SK-N-SH (cell line): Measurements from ENCODE around the gene PCOLCE2. TPM values are rescaled to one million over a fixed set of nuclear protein-coding genes. Genes with fewer than 3 reads are reported as not detected.

Source experiments
- CTCF ChIA-PET: fragments of 300-600, 350-600 bp; formaldehyde crosslinking; extraction: SDS; loops from one replicate; lab custom pipeline; 2021; lab: Yijun Ruan, JAX
- POLR2A ChIA-PET: fragments of 350-600 bp; sonication (Branson Sonifier 250); formaldehyde crosslinking; extraction: SDS; loops from one replicate; lab custom pipeline; 2020; ENCODE audit warnings: antibody characterized with exemption, inconsistent platforms; lab: Yijun Ruan, JAX
- DNase-seq: peaks from one replicate; pipeline ENCODE4 v3.0.0; 2012
- H2AFZ ChIP-seq: fragments of 200-600 bp; sonication (generic); 2 replicates; pipeline ENCODE4 v1.8.1; 2016; ENCODE audit warnings: antibody characterized with exemption, mild to moderate bottlenecking, low read depth
- H3F3A ChIP-seq: fragments of 200-600 bp; sonication (generic); replicated peaks from 2 replicates; pipeline ENCODE3; 2016; ENCODE audit warnings: antibody characterized with exemption, mild to moderate bottlenecking; ENCODE audit not compliant: insufficient read depth
- H3K27ac ChIP-seq, 2 experiments: fragments of 200-500 bp in 1 of 2; fragments of 200-600 bp in 1 of 2; sonication (Bioruptor generic) in 1 of 2; sonication (generic), shearing (Covaris generic) in 1 of 2; 2 replicates each; pipeline versions ENCODE4 v1.5.1 to v1.6.1; 2014 to 2016; ENCODE audit warnings: low read depth in 2 of 2, inconsistent platforms in 1 of 2, low read length in 1 of 2, mild to moderate bottlenecking in 1 of 2, mixed read lengths in 1 of 2
- H3K27me3 ChIP-seq: fragments of 200-600 bp; sonication (generic), shearing (Covaris generic); 2 replicates; pipeline ENCODE4 v1.6.1; 2016; ENCODE audit warnings: mixed run types; ENCODE audit not compliant: insufficient read depth
- H3K36me3 ChIP-seq, 2 experiments: fragments of 200-500 bp in 1 of 2; fragments of 200-600 bp in 1 of 2; sonication (Bioruptor generic) in 1 of 2; sonication (generic) in 1 of 2; replicated peaks in 1 of 2; 2 replicates each; pipeline versions ENCODE3 to v1.5.1; 2014 to 2016; ENCODE audit warnings: low read length in 1 of 2, mild to moderate bottlenecking in 1 of 2; ENCODE audit not compliant: insufficient read depth in 2 of 2, control insufficient read depth in 1 of 2
- H3K4me1 ChIP-seq, 2 experiments: fragments of 200-500 bp in 1 of 2; fragments of 200-600 bp in 1 of 2; sonication (Bioruptor generic) in 1 of 2; sonication (generic), shearing (Covaris generic) in 1 of 2; 2 replicates each; pipeline versions ENCODE4 v1.5.1 to v1.6.1; 2014 to 2016; ENCODE audit warnings: low read depth in 1 of 2, low read length in 1 of 2, mixed run types in 1 of 2; ENCODE audit not compliant: insufficient read depth in 2 of 2, control insufficient read depth in 1 of 2
- H3K4me2 ChIP-seq: fragments of 200-600 bp; sonication (generic), shearing (Covaris generic); 2 replicates; pipeline ENCODE4 v1.6.1; 2017; ENCODE audit warnings: mixed run types
- H3K4me3 ChIP-seq, 2 experiments: fragments of 200-500 bp in 1 of 2; fragments of 200-600 bp in 1 of 2; sonication (Bioruptor generic) in 1 of 2; sonication (generic), shearing (Covaris generic) in 1 of 2; 2 replicates each; pipeline versions ENCODE4 v1.5.1 to v1.8.1; 2014 to 2016; ENCODE audit warnings: low read depth in 2 of 2, inconsistent platforms in 1 of 2, low read length in 1 of 2, mild to moderate bottlenecking in 1 of 2, mixed read lengths in 1 of 2, moderate library complexity in 1 of 2
- H3K79me2 ChIP-seq: fragments of 200-600 bp; sonication (generic); 2 replicates; pipeline ENCODE4 v1.8.1; 2017; ENCODE audit warnings: mild to moderate bottlenecking; ENCODE audit not compliant: insufficient read depth
- H3K9ac ChIP-seq: fragments of 200-600 bp; sonication (generic); 2 replicates; pipeline ENCODE4 v1.6.1; 2017; ENCODE audit warnings: mixed run types
- H3K9me2 ChIP-seq: fragments of 200-600 bp; sonication (generic); 2 replicates; pipeline ENCODE4 v1.6.1; 2017; ENCODE audit warnings: mixed run types
- H3K9me3 ChIP-seq: fragments of 200-600 bp; sonication (generic); 2 replicates; pipeline ENCODE4 v1.6.1; 2017; ENCODE audit warnings: mixed run types, mild to moderate bottlenecking, moderate library complexity
- H4K20me1 ChIP-seq: fragments of 200-600 bp; sonication (generic); 2 replicates; pipeline ENCODE4 v1.6.1; 2017; ENCODE audit warnings: mild to moderate bottlenecking, mixed run types; ENCODE audit not compliant: insufficient read depth
- CTCF ChIP-seq: fragments of 200-600 bp; sonication (generic); IDR thresholded peaks from 2 replicates; pipeline ENCODE4 v1.6.1; 2017; ENCODE audit warnings: antibody characterized with exemption, mild to moderate bottlenecking, moderate library complexity
- FOSL2 ChIP-seq: IDR thresholded peaks from 2 replicates; pipeline ENCODE4 v1.4.0; 2012; ENCODE audit warnings: low read depth, mild to moderate bottlenecking, moderate library complexity, borderline replicate concordance
- FOXJ3 ChIP-seq: sonication (generic); formaldehyde crosslinking; IDR thresholded peaks from 2 replicates; pipeline ENCODE4 v1.5.1; 2020; ENCODE audit warnings: mild to moderate bottlenecking, missing genetic modification reagents
- FOXM1 ChIP-seq: IDR thresholded peaks from 2 replicates; pipeline ENCODE4 v1.4.0; 2012; ENCODE audit warnings: low read depth, mild to moderate bottlenecking
- GABPA ChIP-seq: IDR thresholded peaks from 2 replicates; pipeline ENCODE4 v1.4.0; 2012; ENCODE audit warnings: low read depth, mild to moderate bottlenecking
- GATA2 ChIP-seq: sonication (generic); formaldehyde crosslinking; IDR thresholded peaks from 2 replicates; pipeline ENCODE4 v1.5.0; 2020; ENCODE audit warnings: mild to moderate bottlenecking, missing genetic modification reagents
- IRF3 ChIP-seq: fragments of 150-350 bp; IDR thresholded peaks from 2 replicates; pipeline ENCODE4 v1.6.1; 2016; ENCODE audit warnings: mild to moderate bottlenecking, low read depth, low read length
- MEF2A ChIP-seq: IDR thresholded peaks from 2 replicates; pipeline ENCODE4 v1.4.0; 2012; ENCODE audit warnings: low read depth, borderline replicate concordance
- NFIC ChIP-seq: IDR thresholded peaks from 2 replicates; pipeline ENCODE4 v1.4.0; 2012; ENCODE audit warnings: borderline replicate concordance
- PBX3 ChIP-seq: IDR thresholded peaks from 2 replicates; pipeline ENCODE4; 2012
- RAD21 ChIP-seq: IDR thresholded peaks from 2 replicates; pipeline ENCODE4 v1.6.1; 2012; ENCODE audit warnings: mild to moderate bottlenecking, low read length
- RCOR1 ChIP-seq: fragments of 150-350 bp; IDR thresholded peaks from 2 replicates; pipeline ENCODE4 v1.6.1; 2017; ENCODE audit warnings: antibody characterized with exemption, low read length
- REST ChIP-seq: IDR thresholded peaks from 2 replicates; pipeline ENCODE4 v1.6.1; 2012; ENCODE audit warnings: mild to moderate bottlenecking, low read depth, low read length, moderate library complexity
- RXRA ChIP-seq: IDR thresholded peaks from 2 replicates; pipeline ENCODE4 v1.4.0; 2012; ENCODE audit warnings: low read depth, mild to moderate bottlenecking, borderline replicate concordance
- SIN3A ChIP-seq: IDR thresholded peaks from 2 replicates; pipeline ENCODE4 v1.6.1; 2012; ENCODE audit warnings: low read depth, mild to moderate bottlenecking, low read length, moderate library complexity, borderline replicate concordance
- TCF12 ChIP-seq: IDR thresholded peaks from 2 replicates; pipeline ENCODE4 v1.4.0; 2012
- TEAD4 ChIP-seq: IDR thresholded peaks from 2 replicates; pipeline ENCODE4 v1.4.0; 2012; ENCODE audit warnings: mild to moderate bottlenecking, borderline replicate concordance; ENCODE audit not compliant: insufficient read depth
- YY1 ChIP-seq: IDR thresholded peaks from 2 replicates; pipeline ENCODE4 v1.4.0; 2012; ENCODE audit warnings: low read depth, mild to moderate bottlenecking
- polyA plus RNA-seq, 3 experiments: library from polyadenylated mRNA; depleted of rRNA; stranded (reverse); fragments of >200 nt; gene quantifications; 2 replicates each; pipeline ENCODE4 v1.2.3, GENCODE V29; 2012

Gene PCOLCE2
- polyA plus RNA-seq, 1 of the 3 experiments (the other 2 are of a cell fraction) = 22.2 TPM

- TF ChIP-seq FOXM1 (no peak), REST (no peak), SIN3A (no peak), NFIC (no peak), YY1 (no peak), GATA2 (no peak), IRF3 (no peak), FOSL2 (no peak), TCF12 (no peak), RCOR1 (no peak), RAD21 (no peak), RXRA (no peak), TEAD4 (no peak), PBX3 (no peak), CTCF (no peak), MEF2A (no peak), GABPA (no peak), FOXJ3 (no peak)
- H3K9me2 ChIP-seq = no peaks in the 10 kb centered on the region
- H3K4me2 ChIP-seq = no peak overlapping the region
- H3K9ac ChIP-seq = no peak overlapping the region
- no peaks in the 10 kb centered on the region for H4K20me1 ChIP-seq
- H3K79me2 ChIP-seq = no peaks in the 10 kb centered on the region
- no peak for DNase-seq
- no peaks in the 10 kb centered on the region; the same call in 1 of the 2 replicates for H3K9me3 ChIP-seq
- no peaks in the 10 kb centered on the region for H3F3A ChIP-seq
- no peak overlapping the region for H3K4me3 ChIP-seq
- ChIA-PET CTCF (no interaction called here), POLR2A (no interaction called here)
- no peaks in the 10 kb centered on the region for H3K36me3 ChIP-seq
- H3K27ac ChIP-seq = no peak overlapping the region
- no peaks in the 10 kb centered on the region for H3K4me1 ChIP-seq
- no peak overlapping the region for H2AFZ ChIP-seq
- H3K27me3 ChIP-seq = no peaks in the 10 kb centered on the region
Measured at GRCh38 chr3:142925140-142925539, 36.3 kb upstream of the PCOLCE2 start.
